Parathyroid adenoma (tissue), 2 donors: Measurements from ENCODE around the gene C2orf80.
"Not testable (repeated sequence)": the region's sequence is repeated elsewhere in the genome, so short reads cannot be mapped to it uniquely, and the experiment has no call there.

Experiments used
- H2AFZ ChIP-seq: fragments of 300-600 bp; sonication (generic); one replicate; pipeline ENCODE4 v1.7.0; 2017; ENCODE audit warnings: antibody characterized with exemption, mild to moderate bottlenecking
- H3K27ac ChIP-seq: fragments of 300-600 bp; sonication (generic); one replicate; pipeline ENCODE4 v1.7.0; 2017
- H3K27me3 ChIP-seq: fragments of 300-600 bp; sonication (generic); one replicate; pipeline ENCODE4 v1.7.0; 2017; ENCODE audit warnings: low read length; ENCODE audit not compliant: control insufficient read depth, insufficient read depth
- H3K36me3 ChIP-seq: fragments of 300-600 bp; sonication (generic); one replicate; pipeline ENCODE4 v1.7.0; 2017; ENCODE audit warnings: low read length; ENCODE audit not compliant: control insufficient read depth, insufficient read depth
- H3K4me1 ChIP-seq: fragments of 300-600 bp; sonication (generic); one replicate; pipeline ENCODE4 v1.7.0; 2017; ENCODE audit warnings: control low read depth
- H3K4me2 ChIP-seq: fragments of 300-600 bp; sonication (generic); one replicate; pipeline ENCODE4 v1.7.0; 2017; ENCODE audit warnings: low read length
- H3K4me3 ChIP-seq: fragments of 300-600 bp; sonication (generic); one replicate; pipeline ENCODE4 v1.7.0; 2017; ENCODE audit warnings: low read depth, low read length
- H3K79me2 ChIP-seq: fragments of 300-600 bp; sonication (generic); one replicate; pipeline ENCODE4 v1.7.0; 2017; ENCODE audit warnings: control low read depth
- H3K9ac ChIP-seq: fragments of 300-600 bp; sonication (generic); one replicate; pipeline ENCODE4 v1.7.0; 2017; ENCODE audit warnings: mild to moderate bottlenecking
- H3K9me3 ChIP-seq: fragments of 300-600 bp; sonication (generic); one replicate; pipeline ENCODE4 v1.7.0; 2017; ENCODE audit warnings: low read length; ENCODE audit not compliant: control insufficient read depth
- CTCF ChIP-seq: fragments of 300-600 bp; sonication (generic); IDR thresholded peaks from one replicate; pipeline ENCODE4 v1.7.0; 2017; ENCODE audit warnings: antibody characterized with exemption, mild to moderate bottlenecking
- donor health status: primary hyperparathyroidism.

C2orf80 gene

GRCh38 chr2:208224802-208225201 is 35.0 kb upstream of the C2orf80 start:
- Histone ChIP-seq H3K79me2 (no peaks in the 10 kb centered on the region), H3K4me1 (no peaks in the 10 kb centered on the region), H3K4me3 (no peak overlapping the region), H3K27ac (no peak overlapping the region), H3K4me2 (no peak overlapping the region), H3K36me3 (no peaks in the 10 kb centered on the region), H2AFZ (no peak overlapping the region), H3K9me3 (no peaks in the 10 kb centered on the region), H3K27me3 (no peaks in the 10 kb centered on the region), H3K9ac (no peak overlapping the region)
- no peak for TF ChIP-seq CTCF

GRCh38 chr2:208222351-208222750 is 32.5 kb upstream of the C2orf80 start:
- Histone ChIP-seq H3K4me2 (no peak overlapping the region), H3K4me3 (no peak overlapping the region), H3K36me3 (no peaks in the 10 kb centered on the region), H3K79me2 (no peaks in the 10 kb centered on the region), H3K9me3 (no peaks in the 10 kb centered on the region), H3K27me3 (no peaks in the 10 kb centered on the region), H3K9ac (no peak overlapping the region), H3K4me1 (no peaks in the 10 kb centered on the region), H2AFZ (no peak overlapping the region), H3K27ac (no peak overlapping the region)
- TF ChIP-seq CTCF: no peak

- not testable (repeated sequence) for H3K9me3 ChIP-seq, H3K9ac ChIP-seq, H3K27ac ChIP-seq, H3K4me3 ChIP-seq, H3K4me1 ChIP-seq, H3K4me2 ChIP-seq, H2AFZ ChIP-seq, H3K36me3 ChIP-seq, H3K27me3 ChIP-seq, H3K79me2 ChIP-seq
Observed at GRCh38 chr2:208221873-208222272, 32.0 kb upstream of the C2orf80 start.

GRCh38 chr2:208210688-208211451 is 21.0 kb upstream of the C2orf80 start:
- H3K27me3 ChIP-seq: no peaks in the 10 kb centered on the region
- H3K4me1 ChIP-seq: no peaks in the 10 kb centered on the region
- H2AFZ ChIP-seq: no peak overlapping the region
- no peak overlapping the region for H3K27ac ChIP-seq
- no peak overlapping the region for H3K4me3 ChIP-seq
- TF ChIP-seq CTCF: no peak
- no peaks in the 10 kb centered on the region for H3K9me3 ChIP-seq
- H3K79me2 ChIP-seq: no peaks in the 10 kb centered on the region
- no peak overlapping the region for H3K9ac ChIP-seq
- no peak overlapping the region for H3K4me2 ChIP-seq
- no peaks in the 10 kb centered on the region for H3K36me3 ChIP-seq

GRCh38 chr2:208208335-208209085 is 18.7 kb upstream of the C2orf80 start:
- no peaks in the 10 kb centered on the region for H3K27me3 ChIP-seq
- H3K9ac ChIP-seq: no peak overlapping the region
- no peaks in the 10 kb centered on the region for H3K9me3 ChIP-seq
- no peaks in the 10 kb centered on the region for H3K36me3 ChIP-seq
- no peaks in the 10 kb centered on the region for H3K79me2 ChIP-seq
- no peaks in the 10 kb centered on the region for H3K4me1 ChIP-seq
- no peak overlapping the region for H3K4me3 ChIP-seq
- TF ChIP-seq CTCF: no peak
- no peak overlapping the region for H3K4me2 ChIP-seq
- H2AFZ ChIP-seq: no peak overlapping the region
- H3K27ac ChIP-seq: no peak overlapping the region
